ENCODE measurements around the gene DNAJA3.

DNA sequence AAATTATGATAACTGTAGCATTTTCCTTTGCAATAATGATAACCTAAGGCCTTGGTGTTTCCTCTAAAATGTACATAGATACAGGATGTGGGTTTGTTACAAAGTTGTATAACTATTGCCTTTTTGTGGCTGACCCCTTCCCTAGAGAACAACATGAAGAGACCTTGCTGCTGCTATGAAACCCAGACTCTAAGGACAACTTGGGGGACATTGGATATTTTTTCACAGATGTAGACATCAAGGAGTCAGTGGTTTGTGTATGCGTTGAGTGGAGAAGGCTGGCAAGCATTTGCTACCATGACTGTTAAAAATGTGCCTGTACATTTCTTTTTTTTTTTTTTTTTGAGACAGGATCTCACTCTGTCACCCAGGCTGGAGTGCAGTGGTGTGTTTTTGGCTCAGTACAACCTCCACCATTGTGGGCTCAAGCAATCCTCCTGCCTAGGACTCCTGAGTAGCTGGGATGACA, 62.9 kb downstream of the DNAJA3 start:
- TF ChIP-seq CTCF (IDR thresholded peaks at IDR 0.05; ENCODE audit: low read length) (no peak), EZH2 (optimal IDR thresholded peaks at IDR 0.05; ENCODE audit: low read depth, low read length) (no peak)

All from MM.1S (cell line).